GM23248 (cell line): ENCODE results near the gene SPATC1L. TPM values are rescaled to one million over a fixed set of nuclear protein-coding genes. Genes with fewer than 3 reads are reported as not detected.

ENCODE experiments used
- DNase-seq: peaks from one replicate; pipeline ENCODE4 v3.0.0-alpha.2; 2015
- H2AFZ ChIP-seq: fragments of 200-600 bp; sonication (generic); 2 replicates; pipeline ENCODE4 v1.6.1; 2016; ENCODE audit warnings: antibody characterized with exemption
- H3F3A ChIP-seq: fragments of 200-600 bp; sonication (generic); 2 replicates; pipeline ENCODE4 v1.6.1; 2016; ENCODE audit warnings: mild to moderate bottlenecking, antibody characterized with exemption, mixed run types; ENCODE audit not compliant: insufficient read depth
- H3K27ac ChIP-seq: fragments of 200-600 bp; sonication (generic); 2 replicates; pipeline ENCODE4 v1.5.1; 2016; ENCODE audit warnings: mild to moderate bottlenecking
- H3K27me3 ChIP-seq: fragments of 200-600 bp; sonication (generic); replicated peaks from 2 replicates; pipeline ENCODE4 v1.6.1; 2016; ENCODE audit warnings: mild to moderate bottlenecking; ENCODE audit not compliant: insufficient read depth
- H3K36me3 ChIP-seq: fragments of 200-600 bp; sonication (generic); 2 replicates; pipeline ENCODE4 v1.6.1; 2016; ENCODE audit warnings: low read depth, mild to moderate bottlenecking
- H3K4me1 ChIP-seq: fragments of 200-600 bp; sonication (generic); 2 replicates; pipeline ENCODE4 v1.6.1; 2016; ENCODE audit warnings: mild to moderate bottlenecking; ENCODE audit not compliant: insufficient read depth
- H3K4me2 ChIP-seq: fragments of 200-600 bp; sonication (generic); one replicate; pipeline ENCODE4 v1.6.1; 2016; ENCODE audit warnings: mild to moderate bottlenecking; ENCODE audit not compliant: unreplicated experiment
- H3K4me3 ChIP-seq: fragments of 200-600 bp; sonication (generic); 2 replicates; pipeline ENCODE4 v1.5.1; 2016; ENCODE audit warnings: mild to moderate bottlenecking
- H3K79me2 ChIP-seq: fragments of 200-600 bp; sonication (generic); 2 replicates; pipeline ENCODE4 v1.6.1; 2016; ENCODE audit warnings: mild to moderate bottlenecking; ENCODE audit not compliant: insufficient read depth
- H3K9ac ChIP-seq: fragments of 200-600 bp; sonication (generic); 2 replicates; pipeline ENCODE4 v1.6.1; 2016; ENCODE audit warnings: mild to moderate bottlenecking
- H3K9me2 ChIP-seq: fragments of 200-600 bp; sonication (generic); 2 replicates; pipeline ENCODE4 v1.6.1; 2016; ENCODE audit warnings: mixed run types, mild to moderate bottlenecking, moderate library complexity; ENCODE audit not compliant: insufficient read depth
- H3K9me3 ChIP-seq: fragments of 200-600 bp; sonication (generic); one replicate; pipeline ENCODE4 v1.6.1; 2017; ENCODE audit warnings: low read depth
- H4K20me1 ChIP-seq: fragments of 200-600 bp; sonication (generic); 2 replicates; pipeline ENCODE4 v1.6.0; 2016; ENCODE audit not compliant: insufficient read depth
- EZH2 ChIP-seq: fragments of 200-600 bp; sonication (generic); IDR thresholded peaks from 2 replicates; pipeline ENCODE4 v1.6.1; 2018; ENCODE audit warnings: antibody characterized with exemption, mild to moderate bottlenecking; ENCODE audit not compliant: insufficient read depth, poor library complexity, severe bottlenecking
- EZH2phosphoT487 ChIP-seq: fragments of 200-600 bp; sonication (generic); IDR thresholded peaks from 2 replicates; pipeline ENCODE4 v1.6.1; 2018; ENCODE audit warnings: antibody characterized with exemption, moderate library complexity, mild to moderate bottlenecking, low read depth; ENCODE audit not compliant: insufficient read depth
- WGBS, 2 experiments: methylation state at CpG; one replicate each; pipeline ENCODE4 v1.1.6; 2015 to 2017; ENCODE audit warnings: low lambda C conversion rate in 2 of 2, low coverage in 1 of 2; ENCODE audit errors: missing lambda C conversion rate in 2 of 2; 5-methylcytosine and 5-hydroxymethylcytosine counted together
- in situ Hi-C: fragments of 300-500 bp; cut with MboI; formaldehyde crosslinking; loops from 2 replicates; pipeline ENCODE4 v1.15.0; 2020
- polyA plus RNA-seq: library from polyadenylated mRNA; unstranded; fragments of >200 nt; fragmentation: Nextera tagmentation; extraction: Ambion mirVana; gene quantifications from 2 replicates; pipeline ENCODE4 v1.2.1, GENCODE V29; 2016
- total RNA-seq: library from RNA; depleted of rRNA; stranded (reverse); fragments of >200 nt; shearing (Covaris generic); gene quantifications from 2 replicates; pipeline ENCODE4 v1.2.3, GENCODE V29; 2014

The SPATC1L gene
- total and polyA plus RNA-seq, 2 experiments from 2014 or later = 5.2 to 15.7 TPM

DNA sequence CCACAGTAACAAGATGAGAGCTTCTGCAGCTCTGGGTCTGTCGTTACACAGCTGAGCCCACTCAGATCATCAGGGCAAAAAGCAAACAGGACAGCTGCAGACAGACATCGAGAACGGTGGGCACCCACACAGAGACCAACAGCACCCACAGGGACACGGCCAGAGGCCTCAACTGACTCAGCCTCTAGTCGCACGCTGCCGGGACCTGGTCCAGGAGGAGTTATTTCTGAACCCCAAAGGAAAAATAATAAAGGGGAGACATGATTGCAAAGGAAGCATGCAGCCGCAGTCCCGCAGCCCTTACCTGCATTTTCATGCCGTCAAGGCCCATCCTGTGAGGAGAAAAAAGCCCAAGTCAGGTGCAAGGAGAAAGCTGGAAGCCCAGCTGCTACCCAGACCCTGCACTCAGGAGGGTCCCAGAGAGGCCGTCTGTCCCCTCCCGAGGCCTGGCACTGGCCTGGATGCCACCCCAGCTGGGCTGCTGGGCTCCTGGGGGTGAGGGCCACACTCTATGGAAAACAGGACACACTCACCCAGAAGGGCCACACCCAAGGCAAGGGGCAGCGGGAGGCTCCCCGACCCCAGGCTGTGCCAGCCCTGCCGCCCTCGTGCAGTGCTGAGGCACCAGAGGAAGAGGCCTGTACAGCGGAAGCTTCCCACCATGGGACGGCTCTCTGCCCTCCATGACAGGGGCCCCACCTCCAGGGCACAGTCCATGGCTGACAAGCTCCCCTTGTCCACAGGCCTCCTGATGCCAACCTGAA, 28.6 kb upstream of the SPATC1L start:
- Histone ChIP-seq H3K27me3 (no peaks in the 10 kb centered on the region), H3K9ac (no peak overlapping the region), H3K4me3 (no peak overlapping the region), H3K36me3 (no peaks in the 10 kb centered on the region), H3K4me2 (no peak overlapping the region), H3K9me3 (no peaks in the 10 kb centered on the region), H3F3A (no peaks in the 10 kb centered on the region), H2AFZ (no peak overlapping the region), H3K27ac (no peak overlapping the region), H4K20me1 (no peaks in the 10 kb centered on the region), H3K9me2 (no peaks in the 10 kb centered on the region), H3K79me2 (no peaks in the 10 kb centered on the region), H3K4me1 (no peaks in the 10 kb centered on the region)
- 91 to 92% methylated on average over 16 to 17 of the region's 18 CpGs for WGBS, 2 experiments
- TF ChIP-seq EZH2 (no peak), EZH2phosphoT487 (no peak)
- DNase-seq = no peak
- in situ Hi-C loops = no loop called here

GRCh38 chr21:46211786-46212720, 27.8 kb upstream of the SPATC1L start:
- H3K4me2 ChIP-seq = no peak overlapping the region
- H3K9ac ChIP-seq = no peak overlapping the region
- H3K4me3 ChIP-seq = no peak overlapping the region
- in situ Hi-C loops = no loop called here
- peak; percentile 59 for DNase-seq
- WGBS, 2 experiments = 84 to 85% methylated on average over 22 to 23 of the region's 23 CpGs
- H3K4me1 ChIP-seq = no peaks in the 10 kb centered on the region
- H3K27ac ChIP-seq = no peak overlapping the region
- H3F3A ChIP-seq = no peaks in the 10 kb centered on the region
- no peaks in the 10 kb centered on the region for H3K27me3 ChIP-seq
- H2AFZ ChIP-seq = no peak overlapping the region
- H4K20me1 ChIP-seq = no peaks in the 10 kb centered on the region
- no peaks in the 10 kb centered on the region for H3K36me3 ChIP-seq
- no peaks in the 10 kb centered on the region for H3K9me3 ChIP-seq
- TF ChIP-seq EZH2 (no peak), EZH2phosphoT487 (no peak)
- no peaks in the 10 kb centered on the region for H3K9me2 ChIP-seq
- no peaks in the 10 kb centered on the region for H3K79me2 ChIP-seq

- H3K27me3 ChIP-seq = no peaks in the 10 kb centered on the region
- no peaks in the 10 kb centered on the region for H4K20me1 ChIP-seq
- no peak overlapping the region for H3K4me2 ChIP-seq
- no peak overlapping the region for H2AFZ ChIP-seq
- no peaks in the 10 kb centered on the region for H3K9me3 ChIP-seq
- no peaks in the 10 kb centered on the region for H3K79me2 ChIP-seq
- H3K4me1 ChIP-seq = no peaks in the 10 kb centered on the region
- TF ChIP-seq EZH2 (no peak), EZH2phosphoT487 (no peak)
- no peak overlapping the region for H3K27ac ChIP-seq
- no peak overlapping the region for H3K4me3 ChIP-seq
- no peaks in the 10 kb centered on the region for H3K9me2 ChIP-seq
- H3K9ac ChIP-seq = no peak overlapping the region
- WGBS, 2 experiments = 90 to 91% methylated on average over 7 of the region's 7 CpGs
- no peaks in the 10 kb centered on the region for H3F3A ChIP-seq
- no peak for DNase-seq
- no peaks in the 10 kb centered on the region for H3K36me3 ChIP-seq
- in situ Hi-C loops = no loop called here
These were observed 27.1 kb upstream of the SPATC1L start for GRCh38 chr21:46211376-46211775.

DNA sequence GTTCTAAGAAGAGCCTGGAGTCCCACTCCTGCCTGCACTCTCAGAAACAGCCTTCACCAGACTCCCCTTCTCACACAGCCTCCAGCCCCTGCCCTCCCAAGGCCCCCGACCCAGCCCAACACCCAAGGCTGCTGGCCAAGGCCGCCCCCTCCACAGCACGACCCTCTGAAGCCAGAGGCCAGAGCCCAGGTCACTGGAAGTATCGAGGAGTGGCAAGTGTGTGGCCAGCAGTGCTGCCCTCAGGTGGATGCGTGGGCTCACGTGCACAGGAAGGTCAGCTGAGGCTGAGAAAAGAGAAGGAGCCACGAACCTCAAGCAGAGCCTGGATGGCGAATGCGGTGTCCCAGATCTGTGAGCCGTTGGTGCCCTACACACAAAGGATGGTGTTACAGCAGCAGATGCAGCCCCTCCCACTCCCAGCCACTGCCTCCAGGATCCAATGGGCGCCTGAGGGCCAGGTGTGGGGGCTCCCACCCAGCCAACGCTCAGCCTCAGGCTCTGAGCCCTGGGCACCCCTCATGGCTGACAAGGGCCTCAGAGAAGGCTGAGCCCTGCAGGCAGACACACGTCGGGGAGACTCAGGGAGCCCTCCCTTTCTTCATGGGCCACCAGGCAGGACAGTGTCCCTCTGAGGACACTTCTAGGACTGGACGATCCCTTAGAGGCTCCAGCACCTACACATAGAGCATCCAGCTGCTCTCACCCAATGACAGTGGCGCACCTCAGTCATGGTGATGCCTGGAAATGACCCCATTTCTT, 26.3 kb upstream of the SPATC1L start:
- DNase-seq = no peak
- Histone ChIP-seq H3K9ac (no peak overlapping the region), H3K4me2 (no peak overlapping the region), H3K27ac (no peak overlapping the region), H3K27me3 (no peaks in the 10 kb centered on the region), H3K79me2 (no peaks in the 10 kb centered on the region), H3K9me2 (no peaks in the 10 kb centered on the region), H3K9me3 (no peaks in the 10 kb centered on the region), H3K4me3 (no peak overlapping the region), H3K36me3 (no peaks in the 10 kb centered on the region), H3K4me1 (no peaks in the 10 kb centered on the region), H2AFZ (no peak overlapping the region), H3F3A (no peaks in the 10 kb centered on the region), H4K20me1 (no peaks in the 10 kb centered on the region)
- 91% methylated on average over 15 to 16 of the region's 16 CpGs for WGBS, 2 experiments
- TF ChIP-seq EZH2phosphoT487 (no peak), EZH2 (no peak)
- in situ Hi-C loops = no loop called here
